GM23248 (cell line): ENCODE data around the gene PHF23. TPM values are rescaled to one million over a fixed set of nuclear protein-coding genes. Genes with fewer than 3 reads are reported as not detected.

Source experiments
- DNase-seq: peaks from one replicate; pipeline ENCODE4 v3.0.0-alpha.2; 2015
- H2AFZ ChIP-seq: fragments of 200-600 bp; sonication (generic); 2 replicates; pipeline ENCODE4 v1.6.1; 2016; ENCODE audit warnings: antibody characterized with exemption
- H3F3A ChIP-seq: fragments of 200-600 bp; sonication (generic); 2 replicates; pipeline ENCODE4 v1.6.1; 2016; ENCODE audit warnings: mild to moderate bottlenecking, antibody characterized with exemption, mixed run types; ENCODE audit not compliant: insufficient read depth
- H3K27ac ChIP-seq: fragments of 200-600 bp; sonication (generic); 2 replicates; pipeline ENCODE4 v1.5.1; 2016; ENCODE audit warnings: mild to moderate bottlenecking
- H3K27me3 ChIP-seq: fragments of 200-600 bp; sonication (generic); replicated peaks from 2 replicates; pipeline ENCODE4 v1.6.1; 2016; ENCODE audit warnings: mild to moderate bottlenecking; ENCODE audit not compliant: insufficient read depth
- H3K36me3 ChIP-seq: fragments of 200-600 bp; sonication (generic); 2 replicates; pipeline ENCODE4 v1.6.1; 2016; ENCODE audit warnings: low read depth, mild to moderate bottlenecking
- H3K4me1 ChIP-seq: fragments of 200-600 bp; sonication (generic); 2 replicates; pipeline ENCODE4 v1.6.1; 2016; ENCODE audit warnings: mild to moderate bottlenecking; ENCODE audit not compliant: insufficient read depth
- H3K4me2 ChIP-seq: fragments of 200-600 bp; sonication (generic); one replicate; pipeline ENCODE4 v1.6.1; 2016; ENCODE audit warnings: mild to moderate bottlenecking; ENCODE audit not compliant: unreplicated experiment
- H3K4me3 ChIP-seq: fragments of 200-600 bp; sonication (generic); 2 replicates; pipeline ENCODE4 v1.5.1; 2016; ENCODE audit warnings: mild to moderate bottlenecking
- H3K79me2 ChIP-seq: fragments of 200-600 bp; sonication (generic); 2 replicates; pipeline ENCODE4 v1.6.1; 2016; ENCODE audit warnings: mild to moderate bottlenecking; ENCODE audit not compliant: insufficient read depth
- H3K9ac ChIP-seq: fragments of 200-600 bp; sonication (generic); 2 replicates; pipeline ENCODE4 v1.6.1; 2016; ENCODE audit warnings: mild to moderate bottlenecking
- H3K9me2 ChIP-seq: fragments of 200-600 bp; sonication (generic); 2 replicates; pipeline ENCODE4 v1.6.1; 2016; ENCODE audit warnings: mixed run types, mild to moderate bottlenecking, moderate library complexity; ENCODE audit not compliant: insufficient read depth
- H3K9me3 ChIP-seq: fragments of 200-600 bp; sonication (generic); one replicate; pipeline ENCODE4 v1.6.1; 2017; ENCODE audit warnings: low read depth
- H4K20me1 ChIP-seq: fragments of 200-600 bp; sonication (generic); 2 replicates; pipeline ENCODE4 v1.6.0; 2016; ENCODE audit not compliant: insufficient read depth
- EZH2 ChIP-seq: fragments of 200-600 bp; sonication (generic); IDR thresholded peaks from 2 replicates; pipeline ENCODE4 v1.6.1; 2018; ENCODE audit warnings: antibody characterized with exemption, mild to moderate bottlenecking; ENCODE audit not compliant: insufficient read depth, poor library complexity, severe bottlenecking
- EZH2phosphoT487 ChIP-seq: fragments of 200-600 bp; sonication (generic); IDR thresholded peaks from 2 replicates; pipeline ENCODE4 v1.6.1; 2018; ENCODE audit warnings: antibody characterized with exemption, moderate library complexity, mild to moderate bottlenecking, low read depth; ENCODE audit not compliant: insufficient read depth
- WGBS, 2 experiments: methylation state at CpG; one replicate each; pipeline ENCODE4 v1.1.6; 2015 to 2017; ENCODE audit warnings: low lambda C conversion rate in 2 of 2, low coverage in 1 of 2; ENCODE audit errors: missing lambda C conversion rate in 2 of 2; 5-methylcytosine and 5-hydroxymethylcytosine counted together
- in situ Hi-C: fragments of 300-500 bp; cut with MboI; formaldehyde crosslinking; loops from 2 replicates; pipeline ENCODE4 v1.15.0; 2020
- polyA plus RNA-seq: library from polyadenylated mRNA; unstranded; fragments of >200 nt; fragmentation: Nextera tagmentation; extraction: Ambion mirVana; gene quantifications from 2 replicates; pipeline ENCODE4 v1.2.1, GENCODE V29; 2016
- total RNA-seq: library from RNA; depleted of rRNA; stranded (reverse); fragments of >200 nt; shearing (Covaris generic); gene quantifications from 2 replicates; pipeline ENCODE4 v1.2.3, GENCODE V29; 2014

The PHF23 gene
- total and polyA plus RNA-seq, 2 experiments from 2014 or later: 32.0 to 45.6 TPM

DNA sequence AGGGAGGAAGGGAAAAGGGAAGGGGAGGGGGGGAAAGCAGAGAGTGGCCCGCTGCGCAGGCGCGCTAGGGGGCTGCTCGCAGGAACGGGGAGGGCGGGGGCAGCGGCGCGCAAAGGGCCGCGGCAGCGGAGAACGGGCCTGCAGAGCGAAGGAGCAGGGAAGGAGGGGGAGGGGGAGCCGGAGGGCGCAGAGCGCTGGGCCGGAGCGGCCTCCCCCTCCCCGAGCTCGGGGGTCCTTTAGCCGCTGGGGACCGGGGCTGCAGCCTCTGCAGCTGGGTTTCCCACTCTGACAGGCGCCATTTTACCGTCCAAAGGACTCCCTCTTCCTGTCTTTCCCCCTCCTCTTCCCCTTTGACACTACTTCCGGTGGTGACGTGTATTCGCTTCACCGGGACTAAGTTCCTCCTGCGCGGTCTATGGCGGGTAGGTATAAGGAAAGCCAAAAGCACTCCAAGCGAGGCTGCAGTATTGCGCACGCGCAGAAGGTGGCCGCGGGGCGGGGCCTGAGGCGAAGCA is 12.5 kb upstream of the PHF23 start, which contains the start of gene CTDNEP1:
CTDNEP1 (minus strand) TSS at position 74 of the 515 bp plus-strand sequence. CDS start 438 bp downstream, outside the sequence.
- H3K4me2 ChIP-seq: peak within 1 kb of the TSS; percentile 94
- no peaks in the 10 kb centered on the region for H3K27me3 ChIP-seq
- peak within 1 kb of the TSS; percentile 99 for H3K27ac ChIP-seq
- peak within 1 kb of the TSS; percentile 96 for H3K9ac ChIP-seq
- H3K4me1 ChIP-seq: peaks cover 13% of the 10 kb centered on the region
- peak within 1 kb of the TSS; percentile 89 for H2AFZ ChIP-seq
- H3K9me2 ChIP-seq: no peaks in the 10 kb centered on the region
- H3K79me2 ChIP-seq: peaks cover 77% of the 10 kb centered on the region
- in situ Hi-C loops: no loop called here
- peak; percentile 99 for DNase-seq
- H3F3A ChIP-seq: peaks cover 4% of the 10 kb centered on the region; the same call in 1 of the 2 replicates
- H4K20me1 ChIP-seq: no peaks in the 10 kb centered on the region
- no peak for TF ChIP-seq EZH2phosphoT487
- TF ChIP-seq EZH2: no peak
- H3K9me3 ChIP-seq: no peaks in the 10 kb centered on the region
- peak within 1 kb of the TSS; percentile 97 for H3K4me3 ChIP-seq
- H3K36me3 ChIP-seq: peaks cover 20% of the 10 kb centered on the region
- 0 to 2% methylated on average over 24 to 41 of the region's 41 CpGs for WGBS, 2 experiments

DNA sequence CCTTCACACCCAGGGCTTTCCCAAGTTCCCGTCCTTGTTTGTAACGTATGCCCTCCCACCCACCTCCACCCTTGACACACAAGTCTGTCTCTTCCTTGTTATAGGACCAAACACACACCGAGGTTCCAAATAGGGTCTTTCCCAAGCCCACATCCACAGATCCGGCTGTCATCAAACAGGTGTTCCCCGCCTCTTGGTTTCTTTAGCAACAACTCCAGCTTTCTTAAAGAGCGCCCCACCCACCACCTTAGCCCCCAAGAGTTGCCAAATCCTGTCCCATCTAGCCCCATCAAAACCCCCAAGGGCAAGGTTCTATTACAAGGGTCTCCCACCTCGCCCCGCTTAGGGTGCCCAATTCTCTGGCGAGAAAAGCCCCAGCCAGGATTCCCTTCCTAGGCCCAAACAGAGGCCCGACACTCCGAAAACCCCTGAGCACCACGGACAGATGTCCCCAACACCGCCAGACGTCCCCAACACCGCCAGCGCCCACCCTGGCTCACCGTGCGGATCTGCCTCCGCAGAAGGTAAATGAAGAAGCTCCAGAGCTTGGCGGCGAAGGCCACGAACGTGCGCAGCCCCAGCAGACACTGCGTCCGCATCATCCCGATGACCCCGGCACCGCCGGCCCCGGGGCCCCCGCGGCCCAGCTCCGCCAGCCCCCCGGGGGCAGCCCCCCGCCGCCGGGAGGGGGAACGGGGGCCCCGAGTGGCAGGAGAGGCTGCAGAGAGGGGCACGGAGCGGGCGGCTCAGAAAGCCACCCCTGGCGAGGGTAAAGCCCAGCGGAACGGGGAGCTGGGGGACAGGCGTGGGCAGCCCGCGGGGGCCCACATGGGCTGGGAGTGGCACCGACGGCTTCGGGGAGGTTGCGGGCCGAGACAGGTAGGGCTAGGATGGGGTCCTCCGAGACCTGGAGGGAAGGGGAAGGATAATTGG is 11.7 kb upstream of the PHF23 start:
- 0 to 1% methylated on average over 32 to 55 of the region's 55 CpGs for WGBS, 2 experiments
- Histone ChIP-seq H3K9me3 (no peaks in the 10 kb centered on the region), H4K20me1 (no peaks in the 10 kb centered on the region), H3K4me2 (peak overlapping the region; percentile 92), H3F3A (peaks cover 4% of the 10 kb centered on the region; the same call in 1 of the 2 replicates), H3K9me2 (no peaks in the 10 kb centered on the region), H3K36me3 (peaks cover 12% of the 10 kb centered on the region), H3K27me3 (no peaks in the 10 kb centered on the region), H3K27ac (peak overlapping the region; percentile 99), H3K4me3 (peak overlapping the region; percentile 97), H3K4me1 (peaks cover 13% of the 10 kb centered on the region), H3K79me2 (peaks cover 84% of the 10 kb centered on the region), H3K9ac (peak overlapping the region; percentile 96), H2AFZ (peak overlapping the region; percentile 34)
- DNase-seq: peak; percentile 37
- TF ChIP-seq EZH2phosphoT487 (no peak), EZH2 (no peak)
- in situ Hi-C loops: no loop called here

DNA sequence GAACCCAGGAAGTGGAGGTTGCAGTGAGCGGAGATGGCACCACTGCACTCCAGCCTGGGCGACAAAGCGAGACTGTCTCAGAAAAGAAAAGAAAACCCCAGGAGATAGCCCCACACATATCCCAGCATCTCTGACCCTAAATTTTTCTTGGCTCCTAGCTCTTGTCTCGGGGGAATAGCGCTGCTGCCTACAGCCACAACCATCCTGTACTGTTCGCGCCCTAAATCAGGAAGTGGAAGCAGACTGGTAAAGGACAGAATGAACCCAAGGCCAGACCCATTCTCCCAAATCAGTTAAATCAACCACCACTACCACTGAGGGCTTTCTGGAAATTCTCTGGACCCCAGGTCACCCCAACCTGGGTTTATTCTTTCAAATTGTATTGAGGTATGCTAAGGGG is 10.6 kb upstream of the PHF23 start:
- peak overlapping the region; percentile 96 for H3K9ac ChIP-seq
- no peak overlapping the region for H2AFZ ChIP-seq
- H3K27ac ChIP-seq: peak overlapping the region; percentile 99; the same call in 1 of the 2 replicates
- peaks cover 88% of the 10 kb centered on the region for H3K79me2 ChIP-seq
- H3K4me1 ChIP-seq: peaks cover 13% of the 10 kb centered on the region
- TF ChIP-seq EZH2phosphoT487 (no peak), EZH2 (no peak)
- DNase-seq: no peak
- H3K36me3 ChIP-seq: peaks cover 14% of the 10 kb centered on the region
- H3K9me3 ChIP-seq: no peaks in the 10 kb centered on the region
- in situ Hi-C loops: no loop called here
- H3F3A ChIP-seq: peaks cover 6% of the 10 kb centered on the region; the same call in 1 of the 2 replicates
- no peaks in the 10 kb centered on the region for H3K9me2 ChIP-seq
- H3K4me2 ChIP-seq: peak overlapping the region; percentile 92
- H4K20me1 ChIP-seq: no peaks in the 10 kb centered on the region
- 95 to 96% methylated on average over 7 of the region's 7 CpGs for WGBS, 2 experiments
- peak overlapping the region; percentile 97 for H3K4me3 ChIP-seq
- no peaks in the 10 kb centered on the region for H3K27me3 ChIP-seq

DNA sequence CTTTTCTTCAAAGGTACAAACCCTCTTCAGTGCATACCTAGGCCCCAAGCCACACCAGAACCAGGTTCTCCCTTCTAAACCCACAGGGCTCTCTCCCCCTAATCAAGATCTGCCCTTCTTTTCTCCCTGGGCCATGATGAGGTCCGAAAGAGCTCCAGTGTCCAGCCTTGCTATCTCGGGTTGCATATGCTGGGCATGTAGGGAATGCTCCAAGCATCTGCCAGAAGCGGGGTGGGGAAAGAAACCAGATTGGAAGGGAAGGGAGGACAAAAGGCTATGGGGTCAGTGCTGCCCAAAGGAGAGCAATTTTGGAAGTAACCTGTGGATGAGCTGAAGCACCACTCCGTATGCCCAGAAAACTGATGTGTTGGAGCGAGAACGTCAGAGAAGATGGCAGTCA is 10.0 kb upstream of the PHF23 start:
- 75 to 76% methylated on average over 6 of the region's 6 CpGs for WGBS, 2 experiments
- no peak for DNase-seq
- H3K27ac ChIP-seq: no peak overlapping the region
- no peaks in the 10 kb centered on the region for H3K27me3 ChIP-seq
- TF ChIP-seq EZH2phosphoT487 (no peak), EZH2 (no peak)
- no peak overlapping the region for H3K4me3 ChIP-seq
- H3K36me3 ChIP-seq: peaks cover 10% of the 10 kb centered on the region
- H4K20me1 ChIP-seq: no peaks in the 10 kb centered on the region
- H3K79me2 ChIP-seq: peaks cover 88% of the 10 kb centered on the region
- peaks cover 11% of the 10 kb centered on the region; the same call in 1 of the 2 replicates for H3F3A ChIP-seq
- no peaks in the 10 kb centered on the region for H3K9me2 ChIP-seq
- in situ Hi-C loops: no loop called here
- no peaks in the 10 kb centered on the region for H3K9me3 ChIP-seq
- no peak overlapping the region for H3K9ac ChIP-seq
- no peak overlapping the region for H2AFZ ChIP-seq
- peaks cover 13% of the 10 kb centered on the region for H3K4me1 ChIP-seq
- H3K4me2 ChIP-seq: no peak overlapping the region
